Effector CD4-positive, alpha-beta T cell (primary cell): ENCODE data around the gene CAMK2D.

ENCODE experiments used
- DNase-seq: peaks from one replicate; pipeline ENCODE4 v3.0.0-alpha.2; 2020

Gene CAMK2D

GRCh38 chr4:113563691-113564378 is 197.7 kb downstream of the CAMK2D start:
- no peak for DNase-seq

GRCh38 chr4:113561758-113562157 is 199.8 kb downstream of the CAMK2D start:
- no peak for DNase-seq

- no peak for DNase-seq
Measured at GRCh38 chr4:113561092-113561491, 200.4 kb downstream of the CAMK2D start.

- no peak for DNase-seq
Measured at GRCh38 chr4:113560579-113560978, 201.0 kb downstream of the CAMK2D start.

GRCh38 chr4:113559947-113560346 is 201.6 kb downstream of the CAMK2D start:
- DNase-seq = no peak

- no peak for DNase-seq
Measured at GRCh38 chr4:113556382-113557134, 205.0 kb downstream of the CAMK2D start.

GRCh38 chr4:113555868-113556267 is 205.7 kb downstream of the CAMK2D start:
- DNase-seq = no peak

GRCh38 chr4:113553082-113553481 is 208.5 kb downstream of the CAMK2D start:
- DNase-seq = no peak

GRCh38 chr4:113550510-113550909 is 211.0 kb downstream of the CAMK2D start:
- DNase-seq = no peak

- no peak for DNase-seq
Measured at GRCh38 chr4:113548303-113548702, 213.2 kb downstream of the CAMK2D start.

- DNase-seq = peak; percentile 84
Measured at GRCh38 chr4:113547487-113548042, 214.0 kb downstream of the CAMK2D start.

- no peak for DNase-seq
Measured at GRCh38 chr4:113541933-113542332, 219.6 kb downstream of the CAMK2D start.

- no peak for DNase-seq
Measured at GRCh38 chr4:113540859-113541258, 220.7 kb downstream of the CAMK2D start.

GRCh38 chr4:113539408-113539807 is 222.1 kb downstream of the CAMK2D start:
- DNase-seq = no peak

- no peak for DNase-seq
Measured at GRCh38 chr4:113537628-113538027, 223.9 kb downstream of the CAMK2D start.

- no peak for DNase-seq
Measured at GRCh38 chr4:113537203-113537602, 224.3 kb downstream of the CAMK2D start.

- DNase-seq = no peak
Measured at GRCh38 chr4:113534711-113535110, 226.8 kb downstream of the CAMK2D start.

GRCh38 chr4:113531572-113531971 is 230.0 kb downstream of the CAMK2D start:
- no peak for DNase-seq

GRCh38 chr4:113528395-113528794 is 233.1 kb downstream of the CAMK2D start:
- DNase-seq = no peak

- no peak for DNase-seq
Measured at GRCh38 chr4:113525521-113525920, 236.0 kb downstream of the CAMK2D start.

- DNase-seq = no peak
Measured at GRCh38 chr4:113524505-113525186, 236.9 kb downstream of the CAMK2D start.

- DNase-seq = no peak
Measured at GRCh38 chr4:113524096-113524495, 237.4 kb downstream of the CAMK2D start.

- DNase-seq = no peak
Measured at GRCh38 chr4:113522433-113522832, 239.1 kb downstream of the CAMK2D start.

GRCh38 chr4:113513382-113513781 is 248.2 kb downstream of the CAMK2D start:
- no peak for DNase-seq
